Prostate gland (tissue), 2 donors: ENCODE measurements around the gene CD300A.

Experiments
- POLR2A ChIP-seq: fragments of 450-650 bp; IDR thresholded peaks from one replicate; pipeline ENCODE4 v1.6.1; 2016; ENCODE audit warnings: antibody characterized with exemption, mild to moderate bottlenecking
- POLR2AphosphoS5 ChIP-seq: sonication (generic); formaldehyde crosslinking; IDR thresholded peaks from one replicate; pipeline ENCODE4 v1.6.1; 2017; ENCODE audit warnings: antibody characterized with exemption
- TF ChIP-seq, protein P1 (sequence below), 4 experiments: fragments of 200-600 bp in 2 of 4; fragments of 450-650 bp in 2 of 4; sonication (generic) in 2 of 4; IDR thresholded peaks; 1 replicate in 3 of 4; 2 replicates in 1 of 4; pipeline ENCODE4 v1.5.1; 2016 to 2019; ENCODE audit warnings: antibody characterized with exemption in 4 of 4, mild to moderate bottlenecking in 2 of 4, moderate library complexity in 2 of 4

GRCh38 chr17:74430385-74430705 is 36.1 kb upstream of the CD300A start:
- TF ChIP-seq POLR2A (no peak), POLR2AphosphoS5 (no peak)
- TF ChIP-seq, protein P1, sequence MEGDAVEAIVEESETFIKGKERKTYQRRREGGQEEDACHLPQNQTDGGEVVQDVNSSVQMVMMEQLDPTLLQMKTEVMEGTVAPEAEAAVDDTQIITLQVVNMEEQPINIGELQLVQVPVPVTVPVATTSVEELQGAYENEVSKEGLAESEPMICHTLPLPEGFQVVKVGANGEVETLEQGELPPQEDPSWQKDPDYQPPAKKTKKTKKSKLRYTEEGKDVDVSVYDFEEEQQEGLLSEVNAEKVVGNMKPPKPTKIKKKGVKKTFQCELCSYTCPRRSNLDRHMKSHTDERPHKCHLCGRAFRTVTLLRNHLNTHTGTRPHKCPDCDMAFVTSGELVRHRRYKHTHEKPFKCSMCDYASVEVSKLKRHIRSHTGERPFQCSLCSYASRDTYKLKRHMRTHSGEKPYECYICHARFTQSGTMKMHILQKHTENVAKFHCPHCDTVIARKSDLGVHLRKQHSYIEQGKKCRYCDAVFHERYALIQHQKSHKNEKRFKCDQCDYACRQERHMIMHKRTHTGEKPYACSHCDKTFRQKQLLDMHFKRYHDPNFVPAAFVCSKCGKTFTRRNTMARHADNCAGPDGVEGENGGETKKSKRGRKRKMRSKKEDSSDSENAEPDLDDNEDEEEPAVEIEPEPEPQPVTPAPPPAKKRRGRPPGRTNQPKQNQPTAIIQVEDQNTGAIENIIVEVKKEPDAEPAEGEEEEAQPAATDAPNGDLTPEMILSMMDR (IDR thresholded peaks at IDR 0.05): no peak
